Measurements from ENCODE around the gene TRIO.

The TRIO gene

GRCh38 chr5:14184725-14185124 lies 41.6 kb downstream of the TRIO start:
- TF ChIP-seq, protein P1, sequence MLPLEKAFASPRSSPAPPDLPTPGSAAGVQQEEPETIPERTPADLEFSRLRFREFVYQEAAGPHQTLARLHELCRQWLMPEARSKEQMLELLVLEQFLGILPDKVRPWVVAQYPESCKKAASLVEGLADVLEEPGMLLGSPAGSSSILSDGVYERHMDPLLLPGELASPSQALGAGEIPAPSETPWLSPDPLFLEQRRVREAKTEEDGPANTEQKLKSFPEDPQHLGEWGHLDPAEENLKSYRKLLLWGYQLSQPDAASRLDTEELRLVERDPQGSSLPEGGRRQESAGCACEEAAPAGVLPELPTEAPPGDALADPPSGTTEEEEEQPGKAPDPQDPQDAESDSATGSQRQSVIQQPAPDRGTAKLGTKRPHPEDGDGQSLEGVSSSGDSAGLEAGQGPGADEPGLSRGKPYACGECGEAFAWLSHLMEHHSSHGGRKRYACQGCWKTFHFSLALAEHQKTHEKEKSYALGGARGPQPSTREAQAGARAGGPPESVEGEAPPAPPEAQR (tag by site-specific recombination; IDR thresholded peaks at IDR 0.05): no peak
- TF ChIP-seq PRDM2 (tag by site-specific recombination; IDR thresholded peaks at IDR 0.05; ENCODE audit: borderline replicate concordance) (no peak), ZNF214 (tag by site-specific recombination; IDR thresholded peaks at IDR 0.05; ENCODE audit: borderline replicate concordance) (no peak), WT1 (tag by site-specific recombination; IDR thresholded peaks at IDR 0.05) (0 out of 2 replicates have a peak, but pooled peaks have one; percentile 16), ZNF157 (tag by site-specific recombination; IDR thresholded peaks at IDR 0.05) (no peak), ZBTB8A (tag by site-specific recombination; IDR thresholded peaks at IDR 0.05) (0 out of 2 replicates have a peak, but pooled peaks have one; percentile 18), ZNF114 (tag by site-specific recombination; IDR thresholded peaks at IDR 0.05) (no peak), ZBTB10 (tag by site-specific recombination; IDR thresholded peaks at IDR 0.05) (no peak)
- CTCF ChIA-PET: interaction anchor here (1.2 to 1.6 kb wide), 3 partner anchors 12 to 85 kb away, joined by 3 to 8 read pairs (median 4); no protein-coding TSS in a partner anchor

DNA sequence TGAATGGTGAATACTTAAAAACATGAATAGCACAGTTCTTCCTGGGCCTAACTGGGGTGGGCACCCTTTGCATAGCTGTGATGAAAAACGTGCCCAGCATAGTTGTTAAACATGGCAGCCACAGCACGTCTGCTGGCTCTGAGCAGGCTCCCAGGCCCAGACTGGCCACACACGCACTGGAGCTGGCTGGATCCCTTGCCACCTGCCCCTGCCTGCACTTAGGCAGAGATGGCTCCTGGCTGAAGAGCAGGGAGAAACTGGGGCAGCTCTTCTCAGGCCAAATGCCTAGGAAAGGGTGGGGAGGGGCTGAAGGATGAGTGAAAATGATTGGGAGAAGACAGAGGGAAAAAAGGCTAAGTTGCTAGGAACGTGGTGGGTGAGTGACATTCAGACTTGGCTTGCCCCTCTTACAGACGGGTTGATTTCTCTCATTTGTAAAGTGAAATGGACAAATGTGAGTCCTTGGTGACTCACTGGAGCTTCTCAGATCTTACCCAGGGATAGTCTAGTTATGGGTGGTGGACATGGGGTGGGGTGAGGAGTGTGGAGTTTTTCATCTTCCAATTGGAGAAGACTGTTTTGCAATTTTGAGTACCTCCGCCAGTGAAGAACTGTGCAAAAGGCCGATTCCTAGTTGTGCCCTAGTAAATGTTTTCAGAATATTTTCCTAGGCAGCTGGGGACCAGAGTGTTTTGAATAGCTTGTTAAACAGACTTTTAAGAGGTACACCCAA lies 42.4 kb downstream of the TRIO start:
- CTCF ChIA-PET: interaction anchor here (0.8 to 1.6 kb wide), 4 partner anchors 77 to 197 kb away, joined by 3 to 8 read pairs (median 4); no protein-coding TSS in a partner anchor
- no peaks in the 10 kb centered on the region for H3K9me3 ChIP-seq (ENCODE audit: control insufficient read depth, insufficient read depth, low read depth, low read length)
- H3K27ac ChIP-seq (ENCODE audit: extremely low read depth, low read depth, low read length): peak overlapping the region; percentile 63
- no peak overlapping the region for H3K4me3 ChIP-seq (ENCODE audit: low read depth, low read length)
- POLR2A ChIA-PET: interaction anchor here (0.6 kb wide), 1 partner anchor 11 kb away, joined by 3 read pairs; no protein-coding TSS in a partner anchor
- no peaks in the 10 kb centered on the region for H3K36me3 ChIP-seq (ENCODE audit: control insufficient read depth in 2 of 2, insufficient read depth in 1 of 2, low read length in 2 of 2)
- peaks cover 79% of the 10 kb centered on the region for H3K4me1 ChIP-seq (ENCODE audit: control insufficient read depth, insufficient read depth, low read length)
- peak; percentile 46 for TF ChIP-seq ZBTB17 (tag by site-specific recombination; IDR thresholded peaks at IDR 0.05)
- peak; percentile 48 for TF ChIP-seq ZBTB48 (tag by site-specific recombination; IDR thresholded peaks at IDR 0.05)
- no peak for TF ChIP-seq SCRT1 (tag by site-specific recombination; IDR thresholded peaks at IDR 0.05; ENCODE audit: borderline replicate concordance)
- 0 out of 2 replicates have a peak, but pooled peaks have one; percentile 10 for TF ChIP-seq ZBTB8A (tag by site-specific recombination; IDR thresholded peaks at IDR 0.05)
- TF ChIP-seq IKZF3 (tag by site-specific recombination; IDR thresholded peaks at IDR 0.05): 0 out of 2 replicates have a peak, but pooled peaks have one; percentile 21
- TF ChIP-seq ZNF366 (tag by site-specific recombination; conservative IDR thresholded peaks at IDR 0.05): no peak
- 0 out of 2 replicates have a peak, but pooled peaks have one; percentile 12 for TF ChIP-seq SP3 (tag by site-specific recombination; IDR thresholded peaks at IDR 0.05)
- no peak for TF ChIP-seq REPIN1 (tag by site-specific recombination; IDR thresholded peaks at IDR 0.05; ENCODE audit: low read depth)
- TF ChIP-seq ZBTB20 (tag by site-specific recombination; IDR thresholded peaks at IDR 0.05): peak; percentile 32; the same call in 1 of the 2 replicates
- 0 out of 2 replicates have a peak, but pooled peaks have one; percentile 4 for TF ChIP-seq ZBTB44 (tag by site-specific recombination; IDR thresholded peaks at IDR 0.05)
- TF ChIP-seq, protein P2, sequence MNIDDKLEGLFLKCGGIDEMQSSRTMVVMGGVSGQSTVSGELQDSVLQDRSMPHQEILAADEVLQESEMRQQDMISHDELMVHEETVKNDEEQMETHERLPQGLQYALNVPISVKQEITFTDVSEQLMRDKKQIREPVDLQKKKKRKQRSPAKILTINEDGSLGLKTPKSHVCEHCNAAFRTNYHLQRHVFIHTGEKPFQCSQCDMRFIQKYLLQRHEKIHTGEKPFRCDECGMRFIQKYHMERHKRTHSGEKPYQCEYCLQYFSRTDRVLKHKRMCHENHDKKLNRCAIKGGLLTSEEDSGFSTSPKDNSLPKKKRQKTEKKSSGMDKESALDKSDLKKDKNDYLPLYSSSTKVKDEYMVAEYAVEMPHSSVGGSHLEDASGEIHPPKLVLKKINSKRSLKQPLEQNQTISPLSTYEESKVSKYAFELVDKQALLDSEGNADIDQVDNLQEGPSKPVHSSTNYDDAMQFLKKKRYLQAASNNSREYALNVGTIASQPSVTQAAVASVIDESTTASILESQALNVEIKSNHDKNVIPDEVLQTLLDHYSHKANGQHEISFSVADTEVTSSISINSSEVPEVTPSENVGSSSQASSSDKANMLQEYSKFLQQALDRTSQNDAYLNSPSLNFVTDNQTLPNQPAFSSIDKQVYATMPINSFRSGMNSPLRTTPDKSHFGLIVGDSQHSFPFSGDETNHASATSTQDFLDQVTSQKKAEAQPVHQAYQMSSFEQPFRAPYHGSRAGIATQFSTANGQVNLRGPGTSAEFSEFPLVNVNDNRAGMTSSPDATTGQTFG (tag by site-specific recombination; IDR thresholded peaks at IDR 0.05; ENCODE audit: borderline replicate concordance): no peak

More at GRCh38 chr5:14184725-14185124, 41.6 kb downstream of the TRIO start:
- POLR2A ChIA-PET: no interaction called here
- no peak overlapping the region for H3K27ac ChIP-seq (ENCODE audit: extremely low read depth, low read depth, low read length)
- no peaks in the 10 kb centered on the region for H3K36me3 ChIP-seq (ENCODE audit: control insufficient read depth in 2 of 2, insufficient read depth in 1 of 2, low read length in 2 of 2)
- no peak overlapping the region for H3K4me3 ChIP-seq (ENCODE audit: low read depth, low read length)
- peaks cover 72% of the 10 kb centered on the region for H3K4me1 ChIP-seq (ENCODE audit: control insufficient read depth, insufficient read depth, low read length)
- no peaks in the 10 kb centered on the region for H3K9me3 ChIP-seq (ENCODE audit: control insufficient read depth, insufficient read depth, low read depth, low read length)
